SHP77 (cell line): ENCODE measurements around the gene WSB1.
"Not testable (repeated sequence)": the region's sequence is repeated elsewhere in the genome, so short reads cannot be mapped to it uniquely, and the experiment has no call there.

ENCODE experiments used
- DNase-seq, 2 experiments: peaks; one replicate each; lab custom pipeline; 2025; lab: John Stamatoyannopoulos, UW

Gene WSB1, protein sequence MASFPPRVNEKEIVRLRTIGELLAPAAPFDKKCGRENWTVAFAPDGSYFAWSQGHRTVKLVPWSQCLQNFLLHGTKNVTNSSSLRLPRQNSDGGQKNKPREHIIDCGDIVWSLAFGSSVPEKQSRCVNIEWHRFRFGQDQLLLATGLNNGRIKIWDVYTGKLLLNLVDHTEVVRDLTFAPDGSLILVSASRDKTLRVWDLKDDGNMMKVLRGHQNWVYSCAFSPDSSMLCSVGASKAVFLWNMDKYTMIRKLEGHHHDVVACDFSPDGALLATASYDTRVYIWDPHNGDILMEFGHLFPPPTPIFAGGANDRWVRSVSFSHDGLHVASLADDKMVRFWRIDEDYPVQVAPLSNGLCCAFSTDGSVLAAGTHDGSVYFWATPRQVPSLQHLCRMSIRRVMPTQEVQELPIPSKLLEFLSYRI

DNA sequence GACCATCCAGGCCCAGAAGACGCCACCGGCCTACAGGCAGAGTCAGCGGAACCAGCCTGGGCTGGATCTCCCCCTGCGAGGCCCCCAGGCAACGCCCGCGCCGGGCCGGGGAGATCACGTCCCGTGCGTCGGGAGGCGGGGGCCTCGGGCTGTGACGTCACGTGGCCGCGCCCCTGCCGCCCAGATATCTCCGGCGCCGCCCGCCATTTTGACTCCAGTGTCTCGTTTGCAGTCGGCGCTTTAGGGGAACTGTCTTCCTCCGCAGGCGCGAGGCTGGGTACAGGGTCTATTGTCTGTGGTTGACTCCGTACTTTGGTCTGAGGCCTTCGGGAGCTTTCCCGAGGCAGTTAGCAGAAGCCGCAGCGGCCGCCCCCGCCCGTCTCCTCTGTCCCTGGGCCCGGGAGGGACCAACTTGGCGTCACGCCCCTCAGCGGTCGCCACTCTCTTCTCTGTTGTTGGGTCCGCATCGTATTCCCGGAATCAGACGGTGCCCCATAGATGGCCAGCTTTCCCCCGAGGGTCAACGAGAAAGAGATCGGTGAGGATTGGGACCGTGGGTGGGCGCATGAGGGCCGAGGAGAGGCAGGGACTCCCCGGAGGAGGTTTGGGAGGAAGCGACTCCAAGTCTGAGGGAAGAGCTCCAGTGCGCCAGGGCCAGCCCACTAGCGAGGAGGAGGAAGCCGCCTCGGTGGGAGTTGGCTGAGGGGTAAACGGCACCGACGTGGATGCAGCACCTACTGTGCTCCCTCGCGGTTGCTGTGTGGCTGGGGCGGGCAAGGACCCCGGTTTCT, at the start of gene WSB1:
Gene WSB1, plus strand, starts transcription at position 217 of the 791 bp plus-strand sequence. Its CDS starts 282 bp downstream, at position 499.
- peak; percentile 82 to 89 for DNase-seq

DNA sequence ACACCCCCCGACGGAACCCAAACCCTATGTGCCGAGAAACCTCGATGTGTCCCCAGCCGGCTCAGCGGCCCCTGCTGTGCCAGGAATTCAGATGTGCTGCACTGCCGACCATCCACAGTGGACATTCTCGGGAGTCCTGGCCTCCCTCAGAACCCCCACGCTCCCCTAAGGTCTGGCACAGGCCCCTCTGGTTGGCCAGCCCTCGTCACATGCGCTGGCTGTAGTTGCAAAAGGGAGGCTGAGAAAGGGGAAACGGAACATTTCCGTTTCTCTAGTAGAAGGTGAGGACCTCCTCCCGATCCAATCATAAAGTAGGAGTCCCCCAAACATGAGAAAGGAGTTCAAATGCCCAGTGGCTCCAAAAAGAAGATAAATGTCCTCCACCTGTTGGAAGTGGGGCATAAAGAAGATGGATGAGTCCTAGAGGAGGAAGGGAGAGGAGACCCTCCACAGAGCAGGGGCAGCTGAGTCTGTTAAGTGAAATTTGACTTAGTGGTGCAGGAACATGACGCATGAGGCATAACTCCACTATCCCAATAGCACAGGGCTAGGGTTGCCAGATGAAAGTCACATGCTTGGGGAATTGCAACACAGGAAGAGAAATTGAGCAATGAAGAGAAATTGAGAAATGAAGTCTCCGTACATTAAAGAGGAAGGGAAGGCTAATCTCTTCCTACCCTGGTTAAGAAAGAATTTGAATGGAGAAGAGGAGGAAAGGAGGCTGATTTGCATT, 49.3 kb upstream of the WSB1 start:
- DNase-seq: no peak

DNA sequence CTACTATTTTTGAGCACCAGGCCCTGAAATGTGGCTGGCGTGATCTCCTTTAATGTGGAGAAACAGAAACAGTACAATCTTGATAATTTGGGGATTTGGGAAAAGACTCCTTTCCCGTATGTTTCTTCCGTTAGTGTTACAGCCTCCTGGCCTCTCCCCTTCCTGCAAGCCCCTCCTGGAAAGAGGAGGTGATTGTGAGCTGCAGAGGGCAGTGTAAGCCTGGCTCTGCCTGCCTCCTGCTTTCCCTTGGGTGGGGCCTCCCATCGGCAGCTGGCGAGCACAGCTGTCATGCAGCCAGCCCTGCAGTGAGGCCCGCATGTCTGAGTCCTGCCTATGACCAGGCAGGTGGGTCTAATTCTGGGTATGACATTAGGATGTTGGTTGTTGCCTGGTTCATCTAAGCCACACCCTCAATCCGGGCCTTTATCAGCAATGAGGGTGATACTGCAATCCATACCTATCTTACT, 48.7 kb upstream of the WSB1 start:
- peak; percentile 87 to 93 for DNase-seq

DNA sequence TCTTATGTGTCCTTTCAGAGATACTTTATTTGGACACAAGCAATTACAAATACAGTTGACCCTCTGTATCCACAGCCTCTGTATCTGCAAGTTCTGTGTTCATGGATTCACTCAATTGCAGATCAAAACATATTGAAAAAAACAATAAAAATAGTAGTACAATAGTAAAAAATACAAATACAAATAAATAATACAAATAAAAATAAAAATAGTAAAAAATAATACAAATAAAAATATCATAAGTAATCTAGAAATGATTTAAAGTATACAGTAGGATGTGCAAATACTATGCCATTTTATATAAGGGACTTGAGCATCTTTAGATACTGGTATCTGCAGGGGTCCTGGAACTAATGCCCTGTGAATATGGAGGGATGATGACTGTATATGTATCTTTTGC, 47.4 kb upstream of the WSB1 start:
- no peak for DNase-seq

DNA sequence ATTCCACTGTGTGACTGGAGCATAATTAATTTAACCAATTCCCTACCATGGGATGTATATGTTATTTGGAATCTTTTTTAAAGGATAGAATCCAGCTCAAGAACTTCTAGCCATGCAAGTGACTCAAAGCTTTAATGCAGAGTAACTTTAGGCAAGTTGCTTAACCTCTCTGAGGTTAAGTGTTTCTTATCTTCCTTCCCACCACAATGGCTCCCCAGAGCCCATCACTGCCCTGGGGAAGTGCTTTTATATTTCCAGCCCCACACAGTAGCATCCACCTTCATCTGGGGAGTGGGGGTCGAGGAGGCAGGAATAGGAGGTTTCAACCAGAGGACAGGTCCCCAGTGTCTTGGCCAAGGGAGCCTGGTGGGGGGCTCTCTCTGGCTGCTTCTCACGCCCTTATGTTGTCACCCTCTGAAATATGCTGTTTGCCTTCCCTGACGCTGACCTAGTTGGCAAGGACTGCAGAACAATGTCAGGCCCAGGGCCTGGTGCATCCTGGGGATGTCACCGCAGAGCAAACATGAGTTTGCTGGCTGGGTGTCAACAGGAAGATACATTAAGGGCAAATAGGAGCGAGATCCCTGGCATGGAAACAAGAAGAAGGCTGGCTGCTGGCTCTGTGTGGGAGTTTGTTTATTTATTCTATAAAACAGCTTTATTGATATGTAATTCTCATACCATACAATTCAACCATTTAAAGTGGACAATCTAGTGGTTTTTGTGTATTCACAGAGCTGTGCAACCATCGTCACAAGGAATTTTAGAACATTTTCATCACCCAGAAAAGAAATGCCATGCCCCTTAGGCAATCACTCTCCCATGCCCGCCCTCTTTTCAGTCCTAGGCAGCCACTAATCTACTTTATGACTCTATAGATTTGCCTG, 46.6 kb upstream of the WSB1 start:
- peak; percentile 83 to 93 for DNase-seq

DNA sequence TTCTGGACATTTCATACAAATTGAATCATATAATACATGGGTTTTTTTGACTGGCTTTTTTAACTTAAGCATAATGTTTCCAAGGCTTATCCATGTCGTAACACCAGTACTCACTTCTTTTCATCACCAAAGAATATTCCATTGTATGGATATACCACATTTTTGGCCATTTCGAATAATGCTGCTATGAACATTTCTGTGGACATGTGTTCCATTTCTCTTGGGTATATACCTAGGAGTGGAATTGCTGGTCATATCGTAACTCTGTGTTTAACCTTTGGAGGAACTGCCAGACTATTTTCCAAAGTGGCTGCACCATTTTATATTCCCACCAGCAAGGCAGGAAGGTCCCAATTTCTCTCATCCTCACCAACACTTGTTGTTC, 46.0 kb upstream of the WSB1 start:
- DNase-seq: no peak

DNA sequence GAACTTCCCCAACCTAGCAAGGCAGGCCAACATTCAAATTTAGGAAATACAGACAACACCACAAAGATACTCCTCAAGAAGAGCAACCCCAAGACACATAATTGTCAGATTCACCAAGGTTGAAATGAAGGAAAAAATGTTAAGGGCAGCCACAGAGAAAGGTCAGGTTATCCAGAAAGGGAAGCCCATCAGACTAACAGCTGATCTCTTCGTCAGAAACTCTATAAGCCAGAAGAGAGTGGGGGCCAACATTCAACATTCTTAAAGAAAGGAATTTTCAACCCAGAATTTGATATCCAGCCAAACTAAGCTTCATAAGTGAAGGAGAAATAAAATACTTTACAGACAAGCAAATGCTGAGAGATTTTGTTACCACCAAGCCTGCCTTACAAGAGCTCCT, 43.1 kb upstream of the WSB1 start:
- not testable (repeated sequence) for DNase-seq

DNA sequence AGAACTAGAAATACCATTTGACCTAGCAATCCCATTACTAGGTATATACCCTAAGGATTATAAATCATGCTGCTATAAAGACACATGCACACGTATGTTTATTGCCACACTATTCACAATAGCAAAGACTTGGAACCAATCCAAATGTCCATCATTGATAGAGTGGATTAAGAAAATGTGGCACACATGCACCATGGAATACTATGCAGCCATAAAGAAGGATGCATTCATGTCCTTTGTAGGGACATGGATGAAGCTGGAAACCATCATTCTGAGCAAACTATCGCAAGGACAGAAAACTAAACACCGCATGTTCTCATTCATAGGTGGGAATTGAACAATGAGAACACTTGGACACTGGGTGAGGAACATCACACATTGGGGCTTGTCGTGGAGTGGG, 39.1 kb upstream of the WSB1 start:
- DNase-seq: not testable (repeated sequence)

DNA sequence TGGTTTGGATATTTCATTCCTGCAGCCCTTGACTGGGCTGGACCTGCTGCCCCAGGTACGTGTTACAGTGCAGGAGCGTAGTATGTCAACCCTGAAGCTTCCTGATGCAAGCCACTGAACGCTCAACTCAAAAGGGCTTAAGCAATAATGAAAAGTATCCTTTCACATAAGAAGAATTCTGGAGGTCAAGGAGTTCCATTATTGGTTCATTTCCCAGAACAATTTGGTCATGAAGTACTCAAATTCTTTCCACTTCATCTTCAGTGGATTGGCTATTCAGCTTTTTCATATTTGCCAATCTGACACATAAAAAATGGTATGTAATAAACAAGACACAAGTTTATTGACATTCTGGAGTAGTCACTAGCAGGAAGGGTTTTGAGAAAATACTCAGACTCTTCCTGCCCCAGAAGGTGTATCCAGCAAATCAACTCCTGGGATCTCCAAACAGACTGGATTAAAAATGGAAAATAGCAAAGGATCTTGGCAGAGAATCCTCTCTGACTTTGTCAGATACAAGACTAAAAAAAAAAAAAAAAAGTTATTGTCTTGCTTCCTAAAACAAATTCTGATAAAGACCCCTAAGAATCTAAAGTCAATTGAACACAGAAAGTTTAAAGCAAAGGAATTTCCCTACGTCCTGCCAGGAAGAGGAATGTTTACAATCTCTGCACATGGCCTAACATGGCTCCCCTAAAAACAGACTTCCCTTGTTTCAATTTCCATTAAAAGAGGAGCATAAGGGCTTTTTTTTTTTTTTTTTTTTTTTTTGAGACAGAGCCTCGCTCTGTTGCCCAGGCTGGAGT, 37.5 kb upstream of the WSB1 start:
- no peak for DNase-seq

DNA sequence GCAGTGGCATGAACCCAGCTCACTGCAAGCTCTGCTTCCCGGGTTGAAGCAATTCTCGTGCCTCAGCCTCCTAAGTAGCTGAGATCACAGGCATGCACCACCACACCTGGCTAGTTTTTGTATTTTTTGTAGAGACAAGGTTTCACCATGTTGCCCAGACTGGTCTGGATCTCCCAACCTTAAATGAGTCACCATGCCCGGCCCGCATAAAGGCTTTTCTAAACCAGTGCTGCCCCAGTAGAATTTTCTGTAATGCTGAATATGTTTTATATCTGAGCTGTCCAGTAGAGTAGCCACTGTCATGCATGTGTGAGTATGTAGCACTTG, 36.9 kb upstream of the WSB1 start:
- no peak for DNase-seq

DNA sequence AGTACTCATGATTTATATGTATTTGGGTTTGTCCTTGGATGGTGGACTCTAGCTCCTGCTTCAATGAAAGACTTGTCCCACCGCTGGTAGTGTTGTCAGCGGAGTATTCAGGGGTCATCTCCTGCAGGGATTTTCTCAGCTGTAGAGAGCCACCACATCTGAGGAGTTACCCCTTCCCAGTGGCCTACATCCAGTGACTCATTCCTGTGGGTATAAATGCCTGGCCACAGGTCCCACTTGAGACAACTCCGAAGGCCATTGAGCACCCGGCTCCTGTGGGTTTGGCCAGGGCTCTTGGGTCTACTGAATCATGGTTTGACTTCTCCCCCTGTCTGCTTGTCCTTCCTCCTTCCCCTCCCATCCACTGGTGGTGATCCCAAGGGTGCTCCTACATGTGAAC, 34.6 kb upstream of the WSB1 start:
- no peak for DNase-seq

DNA sequence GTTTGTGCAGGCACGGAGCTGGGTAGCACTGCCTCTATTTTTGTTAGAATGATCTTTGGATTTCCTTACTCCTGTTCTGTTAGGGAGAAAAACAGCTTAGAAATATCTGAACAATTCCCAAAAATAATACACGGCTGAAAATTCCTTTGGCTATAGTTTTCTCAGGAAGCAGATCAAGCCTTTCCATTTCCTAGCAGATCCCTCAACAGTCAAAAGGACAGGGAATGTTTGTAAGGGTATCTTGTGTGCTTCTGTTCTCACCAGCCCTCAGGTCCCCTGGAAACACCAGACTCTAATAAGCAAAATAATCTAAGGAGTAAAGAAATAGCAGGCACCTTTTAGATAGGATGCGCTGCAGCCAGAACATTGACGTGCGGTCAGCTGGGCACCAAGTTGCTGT, 30.5 kb upstream of the WSB1 start:
- DNase-seq: no peak

DNA sequence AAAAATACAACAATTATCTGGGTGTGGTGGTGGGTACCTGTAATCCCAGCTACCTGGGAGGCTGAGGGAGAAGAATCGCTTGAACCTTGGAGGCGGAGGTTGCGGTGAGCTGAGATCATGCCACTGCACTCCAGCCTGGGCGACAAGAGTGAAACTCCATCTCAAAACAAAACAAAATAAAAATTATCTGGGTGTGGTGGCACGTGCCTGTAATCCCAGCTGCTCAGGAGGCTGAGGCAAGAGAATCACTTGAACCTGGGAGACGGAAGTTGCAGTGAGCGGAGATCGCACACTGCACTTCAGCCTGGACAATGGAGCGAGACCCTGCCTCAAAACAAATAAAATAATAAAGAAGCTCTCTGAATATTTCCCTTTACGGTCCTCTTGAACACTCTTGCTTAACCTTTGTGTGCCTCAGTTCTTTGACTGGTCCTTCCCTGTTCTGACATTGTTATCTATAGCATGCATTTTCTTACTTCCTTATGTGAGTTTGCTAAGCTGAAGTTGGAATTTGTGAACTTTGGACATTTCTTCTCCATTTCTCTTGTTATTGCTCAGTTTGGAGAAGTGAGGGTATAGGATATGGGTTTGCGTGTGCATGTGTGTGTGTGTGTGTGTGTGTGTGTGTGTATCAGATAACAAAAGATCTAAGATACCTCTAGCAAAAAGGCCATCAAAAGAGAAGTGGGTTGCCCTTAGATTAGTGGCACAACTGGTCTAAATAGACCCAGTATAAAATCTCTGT, 29.7 kb upstream of the WSB1 start:
- DNase-seq: no peak

DNA sequence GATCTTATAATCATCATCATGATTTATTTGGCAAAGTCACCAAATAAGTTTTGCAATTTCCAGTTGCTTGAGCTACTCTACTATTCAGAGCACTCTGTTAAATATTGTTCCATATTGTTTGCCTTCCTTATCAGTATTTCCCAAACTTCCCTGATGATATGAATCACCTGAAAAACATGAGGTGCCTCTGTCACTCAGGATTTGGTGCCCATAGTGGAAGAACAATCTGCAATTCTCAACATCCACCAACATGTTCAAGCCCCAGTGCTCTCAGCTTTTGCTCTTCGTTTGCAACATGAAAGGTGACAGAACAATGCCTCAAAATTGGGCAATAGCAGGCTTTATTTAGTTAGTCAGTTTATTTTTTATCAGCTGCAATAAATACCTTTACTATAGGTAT, 28.6 kb upstream of the WSB1 start:
- DNase-seq: no peak

DNA sequence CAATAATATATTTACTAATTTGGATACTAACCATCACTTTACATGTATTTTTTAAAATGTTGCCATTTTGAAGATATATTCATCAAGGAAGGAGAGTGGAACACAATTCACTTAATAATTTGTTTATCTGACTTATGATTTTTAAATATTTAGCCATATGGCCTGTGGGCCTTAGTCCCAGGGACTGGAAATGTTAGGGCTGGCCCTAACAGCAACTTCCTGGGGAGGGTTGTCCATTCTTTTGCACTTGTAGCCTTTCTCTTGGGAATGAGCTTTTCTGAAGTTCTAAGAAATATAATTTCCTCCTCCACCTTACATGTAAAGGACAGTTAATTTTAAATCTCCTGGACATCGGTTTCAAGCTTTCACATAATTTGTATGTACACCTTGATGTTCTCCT, 27.7 kb upstream of the WSB1 start:
- DNase-seq: no peak

DNA sequence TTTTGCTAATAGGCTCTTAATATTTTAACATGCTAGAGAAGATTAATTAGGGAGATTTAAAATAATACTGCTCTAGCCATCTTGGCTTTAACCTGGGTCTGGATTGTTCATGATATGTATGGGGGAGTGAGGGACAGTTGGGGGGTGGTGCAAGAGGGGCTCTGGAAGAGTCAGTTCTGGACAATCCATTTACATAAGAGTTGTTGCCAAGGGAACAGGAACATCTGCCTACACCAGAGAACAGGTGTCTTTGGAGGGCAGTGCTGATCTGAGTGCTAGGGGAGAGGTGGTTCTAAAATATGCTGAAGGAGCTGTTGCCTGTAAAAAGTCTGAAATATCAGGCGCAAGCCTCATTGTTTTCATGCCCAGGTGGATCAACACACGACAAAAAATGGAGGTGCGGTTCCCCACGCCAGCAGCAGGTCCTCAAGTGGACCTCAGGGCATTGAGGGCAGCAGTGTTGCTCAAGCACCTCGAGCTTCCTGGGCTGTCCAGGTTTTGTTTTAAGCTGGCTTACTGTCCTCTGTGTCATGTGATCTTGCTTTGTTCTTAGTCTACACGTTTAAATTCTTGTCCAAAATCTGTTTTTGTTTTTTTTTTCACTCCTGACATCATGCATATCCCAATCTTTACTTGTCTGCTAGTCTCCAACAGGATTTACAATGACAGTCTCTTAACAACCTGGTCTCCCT, 25.4 kb upstream of the WSB1 start:
- DNase-seq: peak; percentile 27 to 45

DNA sequence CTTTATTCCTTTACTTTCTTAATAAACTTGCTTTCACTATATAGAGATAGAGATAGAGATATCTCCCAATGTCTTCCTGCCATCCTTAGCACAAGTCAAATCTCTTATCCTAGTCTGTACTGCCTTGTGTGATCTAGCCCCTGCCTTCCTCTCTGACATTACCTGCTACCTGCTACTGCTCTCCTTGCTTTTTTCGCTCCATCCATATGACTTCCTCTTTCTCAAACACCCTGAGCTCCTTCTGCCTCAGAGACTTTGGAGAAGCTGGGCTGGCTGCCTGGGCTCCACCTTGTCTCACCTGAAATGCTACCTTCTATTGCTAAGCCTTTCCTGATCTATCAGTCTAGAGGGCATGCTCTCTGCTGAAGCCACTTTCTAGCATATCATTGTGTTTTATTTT, 24.7 kb upstream of the WSB1 start:
- no peak for DNase-seq

DNA sequence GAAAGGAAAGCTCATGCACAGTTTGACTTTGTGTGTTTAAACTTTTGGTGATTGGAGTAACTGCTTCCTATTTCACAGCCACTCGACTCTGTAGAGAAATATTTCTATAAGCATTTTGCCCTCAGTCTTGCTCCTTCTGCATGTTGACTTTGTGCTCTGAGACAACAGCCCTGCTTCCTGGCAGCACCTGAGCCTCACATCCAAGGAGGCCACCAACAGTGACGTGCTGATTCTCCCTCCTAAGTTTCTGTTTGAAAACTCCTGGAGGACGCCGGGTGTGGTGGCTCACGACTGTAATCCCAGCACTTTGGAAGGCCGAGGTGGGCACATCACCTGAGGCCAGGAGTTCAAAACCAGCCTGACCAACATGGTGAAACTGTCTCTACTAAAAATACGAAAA, 23.9 kb upstream of the WSB1 start:
- DNase-seq: no peak

DNA sequence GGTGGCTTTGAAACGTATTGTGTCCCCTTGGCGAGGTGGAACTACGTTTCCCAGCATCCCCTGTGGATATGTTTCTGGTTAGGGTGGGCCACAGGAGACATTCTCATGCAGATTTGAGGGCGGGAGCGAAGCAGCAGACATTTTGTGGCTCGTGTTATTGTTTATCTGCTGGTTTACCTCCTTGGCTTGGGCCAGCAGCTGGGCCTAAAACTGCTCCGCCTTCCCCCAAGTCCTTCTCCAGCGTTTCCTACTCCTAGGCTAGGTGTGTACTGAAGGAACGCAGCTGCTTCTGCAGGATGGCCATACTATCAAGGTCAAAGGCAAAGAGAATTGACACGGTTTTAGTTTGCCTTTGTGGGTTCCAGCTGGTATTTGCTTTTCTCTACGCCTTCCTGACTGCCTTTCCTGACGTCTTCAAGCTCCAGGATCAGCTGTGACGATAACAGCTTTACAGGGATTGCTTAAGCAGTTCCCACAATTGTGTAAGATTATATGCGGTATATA, 17.2 kb upstream of the WSB1 start:
- peak; percentile 75 to 76 for DNase-seq
